ENCODE results near the gene NKX6-2. TPM values are rescaled to one million over a fixed set of nuclear protein-coding genes. Genes with fewer than 3 reads are reported as not detected.
A peak's percentile ranks its signal among the peaks of the same experiment; 100 is the strongest.

Gene NKX6-2
- under 0.01 TPM in 1 of 2 replicates, not detected in the other for total RNA-seq (2012; rRNA removed)

- peak within 1 kb of the TSS; percentile 20 for H3K4me2 ChIP-seq (ENCODE audit: low read length)
- peaks cover 58% of the 10 kb centered on the region for H3K27me3 ChIP-seq (ENCODE audit: control insufficient read depth, insufficient read depth, low read length)
- no peaks in the 10 kb centered on the region for H3K9me3 ChIP-seq (replicated peaks; ENCODE audit: low read length)
- no peak within 1 kb of the TSS for H3K4me3 ChIP-seq (ENCODE audit: low read length)
- H3K4me1 ChIP-seq (ENCODE audit: control insufficient read depth, insufficient read depth, low read length), result no peaks in the 10 kb centered on the region
- no peak within 1 kb of the TSS for H3K9ac ChIP-seq (ENCODE audit: low read depth, low read length)
- H3K36me3 ChIP-seq (ENCODE audit: insufficient read depth, low read length), result no peaks in the 10 kb centered on the region
These were observed at the start of gene NKX6-2 for GRCh38 chr10:132785723-132786475. TSS of gene NKX6-2 (minus strand) at chr10:132786147. CDS start at chr10:132785948, 199 bp downstream.

GRCh38 chr10:132834891-132835847, 49.2 kb upstream of the NKX6-2 start:
- no peak overlapping the region for H3K4me3 ChIP-seq (ENCODE audit: low read length)
- H3K4me2 ChIP-seq (ENCODE audit: low read length), result no peak overlapping the region
- H3K9me3 ChIP-seq (replicated peaks; ENCODE audit: low read length), result no peaks in the 10 kb centered on the region
- no peak overlapping the region for H3K9ac ChIP-seq (ENCODE audit: low read depth, low read length)
- H3K27me3 ChIP-seq (ENCODE audit: control insufficient read depth, insufficient read depth, low read length), result peaks cover 51% of the 10 kb centered on the region
- H3K36me3 ChIP-seq (ENCODE audit: insufficient read depth, low read length), result no peaks in the 10 kb centered on the region
- H3K4me1 ChIP-seq (ENCODE audit: control insufficient read depth, insufficient read depth, low read length), result no peaks in the 10 kb centered on the region

GRCh38 chr10:132834311-132834761, 48.4 kb upstream of the NKX6-2 start:
- Histone ChIP-seq H3K9ac (ENCODE audit: low read depth, low read length) (no peak overlapping the region), H3K4me3 (ENCODE audit: low read length) (no peak overlapping the region), H3K9me3 (replicated peaks; ENCODE audit: low read length) (no peaks in the 10 kb centered on the region), H3K27me3 (ENCODE audit: control insufficient read depth, insufficient read depth, low read length) (peaks cover 45% of the 10 kb centered on the region), H3K36me3 (ENCODE audit: insufficient read depth, low read length) (no peaks in the 10 kb centered on the region), H3K4me1 (ENCODE audit: control insufficient read depth, insufficient read depth, low read length) (no peaks in the 10 kb centered on the region), H3K4me2 (ENCODE audit: low read length) (no peak overlapping the region)

GRCh38 chr10:132833421-132834111, 47.6 kb upstream of the NKX6-2 start:
- H3K27me3 ChIP-seq (ENCODE audit: control insufficient read depth, insufficient read depth, low read length), result peaks cover 42% of the 10 kb centered on the region
- no peaks in the 10 kb centered on the region for H3K36me3 ChIP-seq (ENCODE audit: insufficient read depth, low read length)
- no peak overlapping the region for H3K4me2 ChIP-seq (ENCODE audit: low read length)
- no peaks in the 10 kb centered on the region for H3K9me3 ChIP-seq (replicated peaks; ENCODE audit: low read length)
- no peak overlapping the region for H3K4me3 ChIP-seq (ENCODE audit: low read length)
- no peaks in the 10 kb centered on the region for H3K4me1 ChIP-seq (ENCODE audit: control insufficient read depth, insufficient read depth, low read length)
- H3K9ac ChIP-seq (ENCODE audit: low read depth, low read length), result no peak overlapping the region

GRCh38 chr10:132832186-132832969, 46.4 kb upstream of the NKX6-2 start:
- H3K36me3 ChIP-seq (ENCODE audit: insufficient read depth, low read length), result no peaks in the 10 kb centered on the region
- peaks cover 38% of the 10 kb centered on the region for H3K27me3 ChIP-seq (ENCODE audit: control insufficient read depth, insufficient read depth, low read length)
- H3K4me2 ChIP-seq (ENCODE audit: low read length), result no peak overlapping the region
- no peak overlapping the region for H3K4me3 ChIP-seq (ENCODE audit: low read length)
- H3K9me3 ChIP-seq (replicated peaks; ENCODE audit: low read length), result no peaks in the 10 kb centered on the region
- no peaks in the 10 kb centered on the region for H3K4me1 ChIP-seq (ENCODE audit: control insufficient read depth, insufficient read depth, low read length)
- H3K9ac ChIP-seq (ENCODE audit: low read depth, low read length), result no peak overlapping the region

- no peaks in the 10 kb centered on the region for H3K4me1 ChIP-seq (ENCODE audit: control insufficient read depth, insufficient read depth, low read length)
- no peak overlapping the region for H3K4me2 ChIP-seq (ENCODE audit: low read length)
- no peaks in the 10 kb centered on the region for H3K9me3 ChIP-seq (replicated peaks; ENCODE audit: low read length)
- no peak overlapping the region for H3K4me3 ChIP-seq (ENCODE audit: low read length)
- peaks cover 38% of the 10 kb centered on the region for H3K27me3 ChIP-seq (ENCODE audit: control insufficient read depth, insufficient read depth, low read length)
- H3K36me3 ChIP-seq (ENCODE audit: insufficient read depth, low read length), result no peaks in the 10 kb centered on the region
- H3K9ac ChIP-seq (ENCODE audit: low read depth, low read length), result no peak overlapping the region
These were observed 43.5 kb upstream of the NKX6-2 start for GRCh38 chr10:132829403-132829802.

- Histone ChIP-seq H3K4me2 (ENCODE audit: low read length) (no peak overlapping the region), H3K4me3 (ENCODE audit: low read length) (no peak overlapping the region), H3K9me3 (replicated peaks; ENCODE audit: low read length) (no peaks in the 10 kb centered on the region), H3K36me3 (ENCODE audit: insufficient read depth, low read length) (no peaks in the 10 kb centered on the region), H3K9ac (ENCODE audit: low read depth, low read length) (no peak overlapping the region), H3K4me1 (ENCODE audit: control insufficient read depth, insufficient read depth, low read length) (no peaks in the 10 kb centered on the region), H3K27me3 (ENCODE audit: control insufficient read depth, insufficient read depth, low read length) (peaks cover 33% of the 10 kb centered on the region)
These were observed 42.7 kb upstream of the NKX6-2 start for GRCh38 chr10:132828681-132829080.

- no peak overlapping the region for H3K9ac ChIP-seq (ENCODE audit: low read depth, low read length)
- no peak overlapping the region for H3K4me3 ChIP-seq (ENCODE audit: low read length)
- H3K4me2 ChIP-seq (ENCODE audit: low read length), result no peak overlapping the region
- no peaks in the 10 kb centered on the region for H3K9me3 ChIP-seq (replicated peaks; ENCODE audit: low read length)
- H3K4me1 ChIP-seq (ENCODE audit: control insufficient read depth, insufficient read depth, low read length), result no peaks in the 10 kb centered on the region
- H3K27me3 ChIP-seq (ENCODE audit: control insufficient read depth, insufficient read depth, low read length), result peaks cover 28% of the 10 kb centered on the region
- H3K36me3 ChIP-seq (ENCODE audit: insufficient read depth, low read length), result no peaks in the 10 kb centered on the region
These were observed 42.1 kb upstream of the NKX6-2 start for GRCh38 chr10:132827861-132828539.

- Histone ChIP-seq H3K9me3 (replicated peaks; ENCODE audit: low read length) (no peaks in the 10 kb centered on the region), H3K4me3 (ENCODE audit: low read length) (no peak overlapping the region), H3K4me2 (ENCODE audit: low read length) (no peak overlapping the region), H3K4me1 (ENCODE audit: control insufficient read depth, insufficient read depth, low read length) (no peaks in the 10 kb centered on the region), H3K36me3 (ENCODE audit: insufficient read depth, low read length) (no peaks in the 10 kb centered on the region), H3K27me3 (ENCODE audit: control insufficient read depth, insufficient read depth, low read length) (peaks cover 25% of the 10 kb centered on the region), H3K9ac (ENCODE audit: low read depth, low read length) (no peak overlapping the region)
These were observed 41.5 kb upstream of the NKX6-2 start for GRCh38 chr10:132827423-132827789.

Measured in skeletal muscle satellite cell (primary cell).